IMR-90 (cell line): ENCODE results near the gene TEX48. TPM values are rescaled to one million over a fixed set of nuclear protein-coding genes. Genes with fewer than 3 reads are reported as not detected.

Source experiments
- ATAC-seq: fragments of 200-7000 bp; cut with Tn5 transposase; 2 replicates; pipeline ENCODE4 v1.9.1; 2020; ENCODE audit warnings: low read depth, mild to moderate bottlenecking, moderate library complexity
- BruUV-seq: library from RNA; stranded (reverse); fragments of 400-500 nt; replicated peaks from 2 replicates; lab custom pipeline; 2021; lab: Mats Ljungman, UMichigan
- CTCF ChIA-PET: fragments of 300-600 bp; formaldehyde crosslinking; extraction: SDS; loops from one replicate; lab custom pipeline; 2021; ENCODE audit warnings: antibody characterized with exemption; lab: Yijun Ruan, JAX
- POLR2A ChIA-PET: fragments of 300-600 bp; sonication (Branson Sonifier 250); formaldehyde crosslinking; loops from one replicate; lab custom pipeline; 2022; ENCODE audit warnings: antibody characterized with exemption; ENCODE audit not compliant: unreplicated experiment; lab: Charles Lee
- DNase-seq: peaks from one replicate; pipeline ENCODE4 v3.0.0; 2013
- H2AFZ ChIP-seq: replicated peaks from 2 replicates; pipeline ENCODE3; 2013; ENCODE audit warnings: low read length, mild to moderate bottlenecking; ENCODE audit not compliant: poor library complexity
- H2AK5ac ChIP-seq: 2 replicates; pipeline ENCODE4 v1.6.1; 2013; ENCODE audit warnings: low read depth, low read length, inconsistent platforms
- H2AK9ac ChIP-seq: replicated peaks from 2 replicates; pipeline ENCODE3; 2013; ENCODE audit warnings: mild to moderate bottlenecking, low read depth, low read length, moderate library complexity; ENCODE audit not compliant: poor library complexity
- H2BK120ac ChIP-seq: 2 replicates; pipeline ENCODE4 v1.6.1; 2013; ENCODE audit warnings: low read depth, low read length, inconsistent platforms
- H2BK15ac ChIP-seq: 3 replicates; pipeline ENCODE4 v1.6.1; 2013; ENCODE audit warnings: low read depth, low read length, inconsistent platforms
- H2BK20ac ChIP-seq: 2 replicates; pipeline ENCODE4 v1.6.1; 2013; ENCODE audit warnings: low read depth, mild to moderate bottlenecking, inconsistent platforms, low read length, moderate library complexity
- H2BK5ac ChIP-seq: 2 replicates; pipeline ENCODE4 v1.6.1; 2013; ENCODE audit warnings: mild to moderate bottlenecking, low read depth, low read length, inconsistent platforms; ENCODE audit not compliant: poor library complexity, severe bottlenecking
- H3K14ac ChIP-seq: replicated peaks from 2 replicates; pipeline ENCODE4 v1.6.1; 2013; ENCODE audit warnings: low read depth, low read length, inconsistent platforms
- H3K18ac ChIP-seq: 2 replicates; pipeline ENCODE4 v1.6.1; 2013; ENCODE audit warnings: low read depth, low read length, control low read depth
- H3K23ac ChIP-seq: 2 replicates; pipeline ENCODE4 v1.6.1; 2013; ENCODE audit warnings: low read depth, low read length, inconsistent platforms
- H3K27ac ChIP-seq: 2 replicates; pipeline ENCODE4 v1.5.1; 2013; ENCODE audit warnings: mild to moderate bottlenecking, control low read depth, low read length; ENCODE audit not compliant: insufficient read depth
- H3K27me3 ChIP-seq: 2 replicates; pipeline ENCODE4 v1.6.1; 2013; ENCODE audit warnings: low read length; ENCODE audit not compliant: control insufficient read depth, insufficient read depth
- H3K36me3 ChIP-seq: 2 replicates; pipeline ENCODE4 v1.6.1; 2013; ENCODE audit warnings: low read length, mixed read lengths; ENCODE audit not compliant: control insufficient read depth, insufficient read depth
- H3K4ac ChIP-seq: 2 replicates; pipeline ENCODE4 v1.6.1; 2013; ENCODE audit warnings: low read depth, low read length, inconsistent platforms
- H3K4me1 ChIP-seq: 2 replicates; pipeline ENCODE4 v1.6.1; 2013; ENCODE audit warnings: low read length, mixed read lengths; ENCODE audit not compliant: control insufficient read depth, insufficient read depth
- H3K4me2 ChIP-seq: 2 replicates; pipeline ENCODE4 v1.6.1; 2013; ENCODE audit warnings: low read depth, mild to moderate bottlenecking, control low read depth, low read length, moderate library complexity
- H3K4me3 ChIP-seq: 2 replicates; pipeline ENCODE4 v1.5.1; 2013; ENCODE audit warnings: low read depth, mild to moderate bottlenecking, control low read depth, low read length, moderate library complexity; ENCODE audit not compliant: insufficient read depth
- H3K56ac ChIP-seq: 2 replicates; pipeline ENCODE4 v1.6.1; 2013; ENCODE audit warnings: low read length, inconsistent platforms; ENCODE audit not compliant: insufficient read depth; ENCODE audit errors: extremely low read depth
- H3K79me1 ChIP-seq, 2 experiments: 2 replicates each; pipeline ENCODE4 v1.6.1; 2013; ENCODE audit warnings: low read length in 2 of 2, inconsistent platforms in 1 of 2, low read depth in 1 of 2
- H3K9ac ChIP-seq: 2 replicates; pipeline ENCODE4 v1.6.1; 2013; ENCODE audit warnings: low read depth, low read length, control low read depth
- H3K9me1 ChIP-seq: 2 replicates; pipeline ENCODE4 v1.6.1; 2013; ENCODE audit warnings: low read length, inconsistent platforms; ENCODE audit not compliant: insufficient read depth
- H3K9me3 ChIP-seq: 2 replicates; pipeline ENCODE4 v1.6.1; 2013; ENCODE audit warnings: low read length; ENCODE audit not compliant: control insufficient read depth, insufficient read depth
- H4K20me1 ChIP-seq: 2 replicates; pipeline ENCODE4 v1.6.1; 2013; ENCODE audit warnings: low read length, inconsistent platforms; ENCODE audit not compliant: insufficient read depth
- H4K5ac ChIP-seq: 2 replicates; pipeline ENCODE4 v1.6.1; 2013; ENCODE audit warnings: mild to moderate bottlenecking, low read depth, low read length, control low read depth
- H4K8ac ChIP-seq, 2 experiments: 2 replicates each; pipeline ENCODE4 v1.6.1; 2013; ENCODE audit warnings: low read depth in 2 of 2, low read length in 2 of 2, control low read depth in 1 of 2, inconsistent platforms in 1 of 2
- H4K91ac ChIP-seq: 2 replicates; pipeline ENCODE4 v1.6.1; 2013; ENCODE audit warnings: low read depth, low read length, inconsistent platforms; ENCODE audit not compliant: insufficient read depth
- BHLHE40 ChIP-seq: fragments of 150-350 bp; IDR thresholded peaks from 2 replicates; pipeline ENCODE4 v1.6.1; 2016; ENCODE audit warnings: mild to moderate bottlenecking, low read depth, low read length
- CHD1 ChIP-seq: IDR thresholded peaks from 2 replicates; pipeline ENCODE4 v1.6.1; 2012; ENCODE audit warnings: low read depth, low read length, improper control_type of control experiment
- ELK1 ChIP-seq: fragments of 150-350 bp; IDR thresholded peaks from 2 replicates; pipeline ENCODE4 v1.6.1; 2016; ENCODE audit warnings: low read depth, mild to moderate bottlenecking, low read length, moderate library complexity, borderline replicate concordance
- FOS ChIP-seq: fragments of 150-350 bp; IDR thresholded peaks from 2 replicates; pipeline ENCODE4 v1.6.1; 2016; ENCODE audit warnings: low read depth, low read length
- MAFK ChIP-seq: IDR thresholded peaks from 2 replicates; pipeline ENCODE4 v1.6.1; 2012; ENCODE audit warnings: low read depth, low read length, improper control_type of control experiment
- MAZ ChIP-seq: IDR thresholded peaks from 2 replicates; pipeline ENCODE4 v1.6.1; 2012; ENCODE audit warnings: low read depth, mild to moderate bottlenecking, low read length, improper control_type of control experiment, moderate library complexity, borderline replicate concordance
- MXI1 ChIP-seq: IDR thresholded peaks from 2 replicates; pipeline ENCODE4 v1.6.1; 2012; ENCODE audit warnings: low read depth, mild to moderate bottlenecking, low read length, moderate library complexity, borderline replicate concordance
- POLR2A ChIP-seq: IDR thresholded peaks from 2 replicates; pipeline ENCODE4 v1.6.1; 2012; ENCODE audit warnings: mild to moderate bottlenecking, low read depth, low read length
- RAD21 ChIP-seq: IDR thresholded peaks from 2 replicates; pipeline ENCODE4 v1.6.1; 2012; ENCODE audit warnings: low read length, improper control_type of control experiment
- RFX5 ChIP-seq: IDR thresholded peaks from 2 replicates; pipeline ENCODE4 v1.8.0; 2012; ENCODE audit warnings: low read depth, mild to moderate bottlenecking, low read length, moderate library complexity
- SMC3 ChIP-seq: fragments of 150-350 bp; IDR thresholded peaks from 2 replicates; pipeline ENCODE4 v1.6.1; 2016; ENCODE audit warnings: low read depth, mild to moderate bottlenecking, antibody characterized with exemption, low read length, moderate library complexity
- WGBS, 2 experiments: methylation state at CpG; one replicate each; pipeline versions ENCODE4 v1.1.5 to v1.1.7; 2013; ENCODE audit warnings: missing lambda C conversion rate in 2 of 2; ENCODE audit not compliant: insufficient read length in 1 of 2; ENCODE audit errors: extremely low coverage in 2 of 2; 5-methylcytosine and 5-hydroxymethylcytosine counted together
- dilution Hi-C: fragments of 300-500 bp; cut with HindIII; formaldehyde crosslinking; loops from one replicate; pipeline ENCODE4 v1.14.3; 2018; ENCODE audit warnings: low sequenced_read_pairs; ENCODE audit not compliant: unreplicated experiment
- in situ Hi-C: fragments of 300-500 bp; cut with MboI; formaldehyde crosslinking; loops from 3 replicates; pipeline ENCODE4 v1.14.3; 2019; ENCODE audit warnings: low sequenced_read_pairs, inconsistent platforms, mixed read lengths
- intact Hi-C: fragments of 100-400 bp; cut with micrococcal nuclease; formaldehyde crosslinking; loops from 2 replicates; pipeline ENCODE4 v1.10.0; 2022
- polyA plus RNA-seq, 3 experiments: library from polyadenylated mRNA; depleted of rRNA; stranded (reverse); fragments of >200 nt; gene quantifications; 2 replicates each; pipeline ENCODE4 v1.2.3, GENCODE V29; 2012; ENCODE audit warnings: low replicate concordance in 1 of 3
- total RNA-seq: library from RNA; depleted of rRNA; stranded (reverse); fragments of >200 nt; gene quantifications from 2 replicates; pipeline ENCODE4 v1.2.3, GENCODE V29; 2012

TEX48 gene
- total and polyA plus RNA-seq, 2 of the 4 experiments (the other 2 are of a cell fraction) = not detected

DNA sequence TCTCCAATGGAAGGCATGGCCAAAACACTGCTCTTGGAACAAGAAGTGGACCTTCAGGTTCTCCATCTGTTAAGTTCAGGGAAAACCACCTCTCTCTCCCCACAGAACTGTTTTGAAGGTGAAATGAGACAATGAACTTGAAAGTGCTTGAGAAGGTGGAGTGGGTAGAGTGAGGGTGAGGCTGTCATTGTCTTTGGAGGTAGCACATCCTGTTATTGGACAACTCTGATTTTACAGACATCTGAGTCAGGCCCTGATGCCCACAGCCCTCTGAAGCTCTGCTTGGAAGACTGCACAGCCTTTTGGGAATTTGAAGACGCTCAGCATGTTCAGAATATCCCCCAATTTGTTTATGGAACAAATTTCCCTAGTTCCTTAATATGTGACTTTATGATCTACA, 27.6 kb upstream of the TEX48 start:
- Histone ChIP-seq H3K23ac (no peak overlapping the region), H4K5ac (no peak overlapping the region), H3K9me1 (no peaks in the 10 kb centered on the region), H4K20me1 (no peaks in the 10 kb centered on the region), H3K4ac (no peak overlapping the region), H2AFZ (no peak overlapping the region), H4K8ac (no peak overlapping the region), H3K14ac (no peak overlapping the region), H2AK5ac (no peak overlapping the region), H3K27ac (no peak overlapping the region), H3K18ac (no peak overlapping the region), H3K9ac (no peak overlapping the region), H4K91ac (no peak overlapping the region), H3K4me1 (no peaks in the 10 kb centered on the region), H2BK20ac (no peak overlapping the region), H3K56ac (no peak overlapping the region), H2BK15ac (no peak overlapping the region), H2BK5ac (no peak overlapping the region), H2BK120ac (no peak overlapping the region), H3K9me3 (no peaks in the 10 kb centered on the region), H3K27me3 (peaks cover 43% of the 10 kb centered on the region), H3K79me1 (no peaks in the 10 kb centered on the region), H2AK9ac (no peak overlapping the region), H3K4me2 (no peak overlapping the region), H3K36me3 (no peaks in the 10 kb centered on the region), H3K4me3 (no peak overlapping the region)
- in situ Hi-C loops (no loop called here), intact Hi-C loops (no loop called here), dilution Hi-C loops (no loop called here)
- no peak for DNase-seq
- no CpG with 5 or more reads among the region's 1 CpG for WGBS, 2 experiments
- no peak for TF ChIP-seq RFX5
- no peak for TF ChIP-seq MAZ
- TF ChIP-seq CHD1 = no peak
- TF ChIP-seq RAD21 = no peak
- TF ChIP-seq BHLHE40 = no peak
- no peak for TF ChIP-seq SMC3
- TF ChIP-seq FOS = no peak
- TF ChIP-seq MAFK = no peak
- TF ChIP-seq MXI1 = no peak
- TF ChIP-seq POLR2A = no peak
- no peak for TF ChIP-seq ELK1
- CTCF ChIA-PET = no interaction called here
- no TSS peak for BruUV-seq
- POLR2A ChIA-PET = no interaction called here
- ATAC-seq = no peak
